WTC11 (cell line): Measurements from ENCODE around the gene PPA2. TPM values are rescaled to one million over a fixed set of nuclear protein-coding genes. Genes with fewer than 3 reads are reported as not detected.

ENCODE experiments used
- ATAC-seq: fragments of 200-7000 bp; cut with Tn5 transposase; 2 replicates; pipeline ENCODE4 v1.10.0; 2021; ENCODE audit warnings: mild to moderate bottlenecking, moderate library complexity
- CTCF ChIA-PET: fragments of 300-600 bp; sonication (Branson Sonifier 250); formaldehyde crosslinking; loops from one replicate; lab custom pipeline; 2021; ENCODE audit warnings: antibody characterized with exemption; lab: Charles Lee
- POLR2A ChIA-PET: fragments of 350-600 bp; sonication (Branson Sonifier 250); formaldehyde crosslinking; loops from one replicate; lab custom pipeline; 2021; ENCODE audit warnings: antibody characterized with exemption; lab: Charles Lee
- DNase-seq: peaks from one replicate; pipeline ENCODE4 v3.0.0; 2021; ENCODE audit warnings: low spot score
- H3K27ac Mint-ChIP-seq: 2 replicates; pipeline ENCODE4 v1.8.0; 2021; ENCODE audit warnings: mixed read lengths
- H3K27me3 Mint-ChIP-seq: 2 replicates; pipeline ENCODE4 v1.8.0; 2021; ENCODE audit warnings: low read depth, mild to moderate bottlenecking, moderate library complexity, mixed read lengths
- H3K36me3 Mint-ChIP-seq: 2 replicates; pipeline ENCODE4 v1.8.0; 2021; ENCODE audit warnings: mixed read lengths
- H3K4me1 Mint-ChIP-seq: 2 replicates; pipeline ENCODE4 v1.8.0; 2022; ENCODE audit warnings: mixed read lengths
- H3K4me3 Mint-ChIP-seq: 2 replicates; pipeline ENCODE4 v1.8.0; 2021; ENCODE audit warnings: mild to moderate bottlenecking, moderate library complexity, mixed read lengths
- H3K9me3 Mint-ChIP-seq: 2 replicates; pipeline ENCODE4 v1.8.0; 2021; ENCODE audit warnings: mixed read lengths
- CREB1 ChIP-seq: sonication (generic); formaldehyde crosslinking; IDR thresholded peaks from 2 replicates; pipeline ENCODE4 v1.8.0; 2023; ENCODE audit warnings: mild to moderate bottlenecking, missing genetic modification reagents
- CREM ChIP-seq: sonication (generic); formaldehyde crosslinking; IDR thresholded peaks from 2 replicates; pipeline ENCODE4 v1.8.1; 2022; ENCODE audit warnings: mild to moderate bottlenecking, missing genetic modification reagents, moderate library complexity
- CTCF ChIP-seq: fragments of 200-600 bp; IDR thresholded peaks from 2 replicates; pipeline ENCODE4 v1.8.0; 2022; ENCODE audit warnings: antibody characterized with exemption
- EMX1 ChIP-seq: fragments of 250-450 bp; sonication (Bioruptor Pico); IDR thresholded peaks from 2 replicates; pipeline ENCODE4 v1.8.0; 2021; ENCODE audit warnings: mild to moderate bottlenecking
- ETV6 ChIP-seq: sonication (generic); formaldehyde crosslinking; IDR thresholded peaks from 2 replicates; pipeline ENCODE4 v1.8.1; 2022; ENCODE audit warnings: mild to moderate bottlenecking, missing genetic modification reagents
- FOXK1 ChIP-seq: sonication (generic); formaldehyde crosslinking; IDR thresholded peaks from 2 replicates; pipeline ENCODE4 v1.8.0; 2022; ENCODE audit warnings: mild to moderate bottlenecking, moderate library complexity, missing genetic modification reagents
- FOXP1 ChIP-seq: sonication (generic); formaldehyde crosslinking; IDR thresholded peaks from 2 replicates; pipeline ENCODE4 v1.8.0; 2022; ENCODE audit warnings: missing genetic modification reagents, mild to moderate bottlenecking, moderate library complexity, borderline replicate concordance
- JAZF1 ChIP-seq: fragments of 250-450 bp; sonication (Bioruptor Pico); IDR thresholded peaks from 2 replicates; pipeline ENCODE4 v1.9.0; 2021; ENCODE audit warnings: moderate library complexity, mild to moderate bottlenecking, inconsistent platforms
- JUN ChIP-seq: sonication (generic); formaldehyde crosslinking; IDR thresholded peaks from 2 replicates; pipeline ENCODE4 v1.8.0; 2023; ENCODE audit warnings: mild to moderate bottlenecking, missing genetic modification reagents
- NFATC4 ChIP-seq: fragments of 250-450 bp; sonication (Bioruptor Pico); IDR thresholded peaks from 2 replicates; pipeline ENCODE4 v1.9.0; 2021; ENCODE audit warnings: mild to moderate bottlenecking
- NR1H2 ChIP-seq: sonication (generic); formaldehyde crosslinking; IDR thresholded peaks from 2 replicates; pipeline ENCODE4 v1.9.0; 2021; ENCODE audit warnings: mild to moderate bottlenecking, moderate library complexity, missing genetic modification reagents
- PRRX2 ChIP-seq: fragments of 250-450 bp; sonication (Bioruptor Pico); IDR thresholded peaks from 2 replicates; pipeline ENCODE4 v1.8.0; 2021; ENCODE audit warnings: mild to moderate bottlenecking
- SMAD3 ChIP-seq: sonication (generic); formaldehyde crosslinking; IDR thresholded peaks from 2 replicates; pipeline ENCODE4 v1.8.0; 2022; ENCODE audit warnings: missing genetic modification reagents, mild to moderate bottlenecking, borderline replicate concordance
- SOX15 ChIP-seq: fragments of 250-450 bp; sonication (Bioruptor Pico); IDR thresholded peaks from 2 replicates; pipeline ENCODE4 v1.9.0; 2021; ENCODE audit warnings: mild to moderate bottlenecking
- USF1 ChIP-seq: sonication (generic); formaldehyde crosslinking; IDR thresholded peaks from 2 replicates; pipeline ENCODE4 v1.8.0; 2022; ENCODE audit warnings: mild to moderate bottlenecking, missing genetic modification reagents
- ZMAT4 ChIP-seq: fragments of 250-450 bp; sonication (Bioruptor Pico); IDR thresholded peaks from 2 replicates; pipeline ENCODE4 v1.9.0; 2021; ENCODE audit warnings: mild to moderate bottlenecking
- ZNF425 ChIP-seq: fragments of 250-450 bp; sonication (Bioruptor Pico); conservative IDR thresholded peaks from 2 replicates; pipeline ENCODE4 v1.9.0; 2021; ENCODE audit warnings: mild to moderate bottlenecking
- ZNF671 ChIP-seq: fragments of 250-450 bp; sonication (Bioruptor Pico); IDR thresholded peaks from 2 replicates; pipeline ENCODE4 v1.8.0; 2021; ENCODE audit warnings: mild to moderate bottlenecking
- ZSCAN18 ChIP-seq: fragments of 250-450 bp; sonication (Bioruptor Pico); IDR thresholded peaks from 2 replicates; pipeline ENCODE4 v2.1.2; 2022; ENCODE audit warnings: mild to moderate bottlenecking, moderate library complexity
- total RNA-seq: library from RNA; stranded (reverse); gene quantifications from 3 replicates; pipeline ENCODE4 v1.2.3, GENCODE V29; 2021
- TF ChIP-seq, protein P1 (sequence below): sonication (generic); formaldehyde crosslinking; IDR thresholded peaks from 2 replicates; pipeline ENCODE4 v1.8.0; 2022; ENCODE audit warnings: mild to moderate bottlenecking, missing genetic modification reagents
- TF ChIP-seq, protein P2 (sequence below): sonication (generic); formaldehyde crosslinking; IDR thresholded peaks from 2 replicates; pipeline ENCODE4 v1.8.1; 2023; ENCODE audit warnings: mild to moderate bottlenecking, missing genetic modification reagents, moderate library complexity
- TF ChIP-seq, protein P3 (sequence below): fragments of 250-450 bp; sonication (Bioruptor Pico); IDR thresholded peaks from 2 replicates; pipeline ENCODE4 v1.9.0; 2021; ENCODE audit warnings: moderate library complexity, mild to moderate bottlenecking, inconsistent platforms, borderline replicate concordance
- TF ChIP-seq, protein P4 (sequence below): sonication (generic); formaldehyde crosslinking; conservative IDR thresholded peaks from 2 replicates; pipeline ENCODE4 v1.8.1; 2022; ENCODE audit warnings: mild to moderate bottlenecking, missing genetic modification reagents

Gene PPA2
- total RNA-seq, 1 experiment from 2014 or later = 50.8 TPM

DNA sequence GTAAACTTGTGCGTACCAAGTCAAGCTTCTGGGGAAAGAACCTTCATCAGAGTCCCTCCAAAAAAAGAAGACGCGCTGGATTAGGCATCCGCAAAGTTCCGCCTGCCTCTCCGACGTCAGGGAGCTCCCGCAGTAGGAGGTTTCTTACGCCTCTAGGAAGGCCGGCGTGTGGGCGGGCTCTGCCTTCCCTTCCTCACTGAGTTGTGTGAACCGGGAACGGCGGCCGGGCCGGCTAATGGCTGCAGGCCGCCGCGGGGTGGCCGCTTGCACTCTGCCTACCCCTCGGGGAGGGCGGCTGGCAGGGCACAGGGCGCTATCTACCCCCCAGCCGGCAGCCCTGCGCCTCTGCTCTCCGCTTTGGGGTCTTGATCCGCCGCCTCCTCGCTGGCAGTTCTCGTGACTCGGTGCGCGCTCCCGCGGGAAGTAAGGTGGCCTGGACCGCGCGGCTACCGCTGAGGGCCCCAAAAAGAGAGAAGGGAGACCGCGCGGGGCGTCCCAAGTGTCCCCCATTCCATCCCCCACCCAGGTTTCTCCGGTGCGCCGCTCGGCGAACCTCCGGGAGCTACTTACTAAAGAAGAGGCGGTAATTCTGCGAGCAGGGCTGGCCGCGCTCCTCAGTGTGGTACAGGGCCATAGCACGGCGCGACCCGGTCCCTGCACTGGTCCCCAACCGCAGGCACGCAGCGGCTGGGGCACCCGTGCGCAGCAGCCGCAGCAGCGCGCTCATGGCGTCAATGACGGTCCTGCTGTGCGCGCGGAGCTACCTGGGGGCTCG is at the start of gene PPA2 (continued):
- peak; percentile 48; the same call in 1 of the 2 replicates for TF ChIP-seq USF1 (CRISPR knock-in tag)
- TF ChIP-seq ZNF425 (CRISPR knock-in tag) = no peak
- TF ChIP-seq, protein P1, sequence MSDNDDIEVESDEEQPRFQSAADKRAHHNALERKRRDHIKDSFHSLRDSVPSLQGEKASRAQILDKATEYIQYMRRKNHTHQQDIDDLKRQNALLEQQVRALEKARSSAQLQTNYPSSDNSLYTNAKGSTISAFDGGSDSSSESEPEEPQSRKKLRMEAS (CRISPR knock-in tag) = peak; percentile 87
- TF ChIP-seq ZNF671 (CRISPR knock-in tag) = no peak

GRCh38 chr4:105520819-105521790 is 47.2 kb upstream of the PPA2 start:
- peak; percentile 81 for ATAC-seq
- DNase-seq = peak; percentile 27
- CTCF ChIA-PET = interaction anchor here (0.5 to 2.6 kb wide), 8 partner anchors 34 to 189 kb away, joined by 3 to 28 read pairs (median 4); partner anchors contain the start of gene PPA2
- H3K4me3 Mint-ChIP-seq = no peak overlapping the region
- H3K27me3 Mint-ChIP-seq = peaks cover 3% of the 10 kb centered on the region; the same call in 1 of the 2 replicates
- no peaks in the 10 kb centered on the region for H3K36me3 Mint-ChIP-seq
- H3K9me3 Mint-ChIP-seq = peaks cover 4% of the 10 kb centered on the region
- TF ChIP-seq CREM (CRISPR knock-in tag) (no peak), CTCF (peak; percentile 36; the same call in 1 of the 2 replicates)
- TF ChIP-seq, all 79 proteins: peak for 1
- POLR2A ChIA-PET = no interaction called here
- Mint-ChIP-seq H3K27ac (no peak overlapping the region), H3K4me1 (no peaks in the 10 kb centered on the region)

DNA sequence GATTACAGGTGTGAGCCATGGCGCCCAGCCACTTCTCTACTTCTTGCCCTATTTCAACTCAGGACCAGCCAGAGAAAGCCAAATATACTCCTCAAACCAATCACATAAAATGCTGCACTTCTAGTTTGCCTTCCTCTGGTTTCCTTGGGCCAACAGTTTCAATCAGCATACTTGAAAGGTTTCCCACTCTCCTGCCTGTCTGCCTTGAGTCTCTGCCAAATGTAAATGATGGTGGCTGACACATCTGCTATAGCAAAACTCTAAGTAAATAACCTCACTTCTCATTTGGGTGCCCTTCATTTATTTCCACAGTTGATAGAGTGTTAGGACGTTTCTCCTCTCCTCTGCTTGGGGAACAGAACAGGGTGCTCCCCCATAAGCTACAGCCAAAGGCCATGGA is 36.4 kb upstream of the PPA2 start:
- CTCF ChIA-PET = no interaction called here
- no peak for DNase-seq
- TF ChIP-seq JAZF1 (CRISPR knock-in tag) (no peak), NFATC4 (CRISPR knock-in tag) (no peak), SMAD3 (CRISPR knock-in tag) (no peak), ZMAT4 (no peak), ETV6 (no peak), NR1H2 (CRISPR knock-in tag) (no peak), FOXP1 (CRISPR knock-in tag) (no peak), CREM (CRISPR knock-in tag) (no peak), EMX1 (no peak), CREB1 (CRISPR knock-in tag) (no peak), JUN (CRISPR knock-in tag) (no peak), ZSCAN18 (no peak), SOX15 (CRISPR knock-in tag) (no peak), FOXK1 (CRISPR knock-in tag) (no peak), PRRX2 (no peak)
- TF ChIP-seq, protein P2, sequence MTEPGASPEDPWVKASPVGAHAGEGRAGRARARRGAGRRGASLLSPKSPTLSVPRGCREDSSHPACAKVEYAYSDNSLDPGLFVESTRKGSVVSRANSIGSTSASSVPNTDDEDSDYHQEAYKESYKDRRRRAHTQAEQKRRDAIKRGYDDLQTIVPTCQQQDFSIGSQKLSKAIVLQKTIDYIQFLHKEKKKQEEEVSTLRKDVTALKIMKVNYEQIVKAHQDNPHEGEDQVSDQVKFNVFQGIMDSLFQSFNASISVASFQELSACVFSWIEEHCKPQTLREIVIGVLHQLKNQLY (CRISPR knock-in tag) = no peak
- TF ChIP-seq, protein P3, sequence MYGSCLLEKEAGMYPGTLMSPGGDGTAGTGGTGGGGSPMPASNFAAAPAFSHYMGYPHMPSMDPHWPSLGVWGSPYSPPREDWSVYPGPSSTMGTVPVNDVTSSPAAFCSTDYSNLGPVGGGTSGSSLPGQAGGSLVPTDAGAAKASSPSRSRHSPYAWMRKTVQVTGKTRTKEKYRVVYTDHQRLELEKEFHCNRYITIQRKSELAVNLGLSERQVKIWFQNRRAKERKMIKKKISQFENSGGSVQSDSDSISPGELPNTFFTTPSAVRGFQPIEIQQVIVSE (CRISPR knock-in tag) = no peak
- TF ChIP-seq, protein P4, sequence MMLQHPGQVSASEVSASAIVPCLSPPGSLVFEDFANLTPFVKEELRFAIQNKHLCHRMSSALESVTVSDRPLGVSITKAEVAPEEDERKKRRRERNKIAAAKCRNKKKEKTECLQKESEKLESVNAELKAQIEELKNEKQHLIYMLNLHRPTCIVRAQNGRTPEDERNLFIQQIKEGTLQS (CRISPR knock-in tag) = no peak

More for the DNA sequence above, 36.4 kb upstream of the PPA2 start:
- H3K27ac Mint-ChIP-seq = no peak overlapping the region
- ATAC-seq = no peak
- H3K4me1 Mint-ChIP-seq = no peaks in the 10 kb centered on the region
- no peak overlapping the region for H3K4me3 Mint-ChIP-seq
- H3K36me3 Mint-ChIP-seq = no peaks in the 10 kb centered on the region
- H3K27me3 Mint-ChIP-seq = peaks cover 1% of the 10 kb centered on the region
- POLR2A ChIA-PET = no interaction called here
- H3K9me3 Mint-ChIP-seq = peaks cover 31% of the 10 kb centered on the region
